ENCODE data around the gene MYL9.
A peak's percentile ranks its signal among the peaks of the same experiment; 100 is the strongest.
"Not testable (repeated sequence)": the region's sequence is repeated elsewhere in the genome, so short reads cannot be mapped to it uniquely, and the experiment has no call there.

MYL9 gene

DNA sequence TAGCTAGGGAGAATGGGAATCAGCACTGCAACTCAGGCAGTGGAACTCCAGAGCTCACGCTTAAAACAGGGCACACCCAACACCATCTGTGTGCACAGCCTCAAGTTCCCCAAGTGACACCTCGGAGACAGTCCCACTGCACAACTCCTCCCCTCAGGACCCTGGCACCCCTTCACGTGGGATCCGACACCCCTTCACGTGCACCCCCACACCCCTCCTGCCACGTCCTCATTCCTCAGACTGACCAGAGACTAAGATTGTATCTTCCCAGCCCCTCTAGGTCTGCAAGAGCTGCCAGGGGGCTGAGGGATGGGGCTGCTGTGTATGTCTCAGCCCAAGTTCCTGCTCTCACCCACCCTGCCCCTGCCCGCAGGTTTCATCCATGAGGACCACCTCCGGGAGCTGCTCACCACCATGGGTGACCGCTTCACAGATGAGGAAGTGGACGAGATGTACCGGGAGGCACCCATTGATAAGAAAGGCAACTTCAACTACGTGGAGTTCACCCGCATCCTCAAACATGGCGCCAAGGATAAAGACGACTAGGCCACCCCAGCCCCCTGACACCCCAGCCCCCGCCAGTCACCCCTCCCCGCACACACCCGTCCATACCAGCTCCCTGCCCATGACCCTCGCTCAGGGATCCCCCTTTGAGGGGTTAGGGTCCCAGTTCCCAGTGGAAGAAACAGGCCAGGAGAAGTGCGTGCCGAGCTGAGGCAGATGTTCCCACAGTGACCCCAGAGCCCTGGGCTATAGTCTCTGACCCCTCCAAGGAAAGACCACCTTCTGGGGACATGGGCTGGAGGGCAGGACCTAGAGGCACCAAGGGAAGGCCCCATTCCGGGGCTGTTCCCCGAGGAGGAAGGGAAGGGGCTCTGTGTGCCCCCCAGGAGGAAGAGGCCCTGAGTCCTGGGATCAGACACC, 7.6 kb downstream of the MYL9 start:
- DNase-seq (ENCODE audit: low read depth, low spot score) = no peak

DNA sequence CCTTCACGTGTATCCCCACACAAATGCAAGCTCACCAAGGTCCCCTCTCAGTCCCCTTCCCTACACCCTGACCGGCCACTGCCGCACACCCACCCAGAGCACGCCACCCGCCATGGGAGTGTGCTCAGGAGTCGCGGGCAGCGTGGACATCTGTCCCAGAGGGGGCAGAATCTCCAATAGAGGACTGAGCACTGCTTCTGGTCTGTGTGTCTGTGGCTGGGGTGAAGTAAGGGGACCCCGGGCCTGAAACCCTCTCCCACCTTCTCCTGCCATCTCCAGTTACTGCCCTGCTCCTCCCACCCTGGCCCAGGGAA, 8.3 kb downstream of the MYL9 start:
- DNase-seq (ENCODE audit: low read depth, low spot score) = no peak

DNA sequence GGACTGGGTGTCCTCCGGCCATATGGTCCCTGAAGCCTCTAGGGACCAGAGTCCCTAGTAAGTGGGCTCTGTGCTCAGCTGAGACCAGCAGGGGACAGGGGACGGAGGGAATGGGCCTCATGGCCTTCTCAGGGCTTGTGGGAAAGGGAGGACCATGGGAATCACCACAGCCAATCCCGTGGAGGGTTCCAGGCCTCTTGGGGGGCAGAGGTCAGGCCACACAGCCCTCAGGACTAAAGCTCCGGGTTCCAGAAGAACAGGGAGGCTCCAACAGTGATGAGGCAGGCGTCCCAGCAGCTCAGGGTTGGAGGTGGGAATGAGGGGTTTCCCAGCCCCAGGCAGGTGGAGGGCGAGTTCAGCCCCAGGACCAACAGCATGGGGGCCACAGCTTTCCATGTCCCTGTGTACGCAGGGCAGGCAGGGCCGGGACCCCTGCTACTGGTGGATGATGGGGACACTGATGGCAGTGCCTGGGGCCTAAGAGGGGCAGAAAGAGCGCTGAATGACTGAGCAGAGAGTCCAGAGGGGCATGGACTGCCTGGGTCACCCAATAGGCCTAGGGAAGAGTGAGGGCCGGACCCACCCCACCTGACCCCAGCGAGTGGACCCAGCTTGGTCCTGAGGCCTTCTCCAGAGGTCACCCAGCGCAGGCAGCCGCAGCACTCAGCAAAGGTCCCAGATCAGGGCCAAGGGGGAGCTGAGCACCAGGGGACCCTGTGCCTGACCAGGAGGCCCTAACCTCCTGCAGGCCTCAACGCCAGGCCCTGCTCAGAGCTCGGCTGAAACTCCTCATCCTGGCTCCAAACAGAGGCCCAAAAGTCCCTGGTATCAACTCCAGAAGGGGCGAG, 8.8 kb downstream of the MYL9 start:
- DNase-seq (ENCODE audit: low read depth, low spot score) = no peak

DNA sequence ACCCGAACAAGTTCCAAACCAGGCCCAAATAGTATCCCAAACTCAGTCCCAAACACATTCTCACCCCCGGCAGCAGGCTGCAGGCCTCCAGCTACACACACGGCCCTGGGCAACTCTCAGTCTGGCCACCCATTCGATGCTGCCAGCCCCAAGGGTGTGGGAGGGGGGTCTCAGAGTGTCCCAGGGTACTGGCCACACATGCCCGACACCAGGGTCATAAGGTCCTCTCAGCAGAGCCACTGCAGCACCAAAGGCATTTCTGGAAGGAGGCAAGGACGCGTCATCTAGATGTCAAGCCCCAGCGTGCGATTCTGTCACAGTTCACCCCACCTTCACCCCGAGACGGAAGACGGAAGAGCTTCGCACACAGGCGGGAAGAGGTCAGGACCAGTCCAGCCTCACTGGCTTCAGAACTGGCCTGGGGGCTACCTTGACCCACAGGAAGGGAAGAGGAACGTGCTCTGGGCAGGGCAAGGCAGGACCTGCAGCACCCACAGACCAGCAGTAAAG, 9.5 kb downstream of the MYL9 start:
- peak; percentile 44 for DNase-seq (ENCODE audit: low read depth, low spot score)

DNA sequence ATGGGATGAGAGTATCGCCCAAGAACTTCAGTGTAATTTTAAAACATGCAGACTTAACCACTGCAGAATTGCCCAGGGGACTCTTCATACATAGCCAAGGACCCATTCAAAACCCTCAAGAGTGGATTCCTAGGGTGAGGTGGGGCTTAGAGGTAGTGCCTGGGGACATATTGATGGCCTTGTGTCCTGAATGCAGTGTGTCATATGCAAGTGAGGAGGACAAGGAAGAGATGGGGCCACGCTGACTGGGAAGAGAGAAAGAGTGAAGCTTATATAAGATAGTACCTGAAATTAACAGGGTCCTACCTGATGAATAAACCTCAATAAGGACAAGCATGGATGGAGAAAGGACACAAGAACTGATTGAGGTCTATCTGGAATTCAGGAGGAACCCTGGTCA, 13.9 kb downstream of the MYL9 start:
- no peak for DNase-seq (ENCODE audit: low read depth, low spot score)

DNA sequence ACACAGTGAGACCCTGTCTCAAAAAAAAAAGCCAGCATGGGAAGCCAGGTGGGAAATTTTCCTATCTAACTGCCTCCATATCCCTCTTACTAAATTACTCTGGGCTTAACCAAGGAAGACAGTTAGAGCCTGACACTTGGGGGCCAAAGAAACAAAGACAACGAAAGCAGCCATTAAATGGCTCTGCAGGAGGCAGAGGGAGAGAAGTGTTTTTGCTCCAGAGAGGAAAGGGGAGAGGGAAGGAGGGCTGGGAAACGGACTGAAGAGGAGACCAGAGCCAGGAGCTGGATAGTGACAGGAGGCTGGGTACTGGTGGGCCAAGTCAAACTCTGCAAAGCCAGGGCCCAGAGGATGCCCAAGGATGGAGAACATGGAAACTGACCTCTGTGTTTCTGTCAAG, 21.4 kb downstream of the MYL9 start:
- DNase-seq (ENCODE audit: low read depth, low spot score) = no peak

DNA sequence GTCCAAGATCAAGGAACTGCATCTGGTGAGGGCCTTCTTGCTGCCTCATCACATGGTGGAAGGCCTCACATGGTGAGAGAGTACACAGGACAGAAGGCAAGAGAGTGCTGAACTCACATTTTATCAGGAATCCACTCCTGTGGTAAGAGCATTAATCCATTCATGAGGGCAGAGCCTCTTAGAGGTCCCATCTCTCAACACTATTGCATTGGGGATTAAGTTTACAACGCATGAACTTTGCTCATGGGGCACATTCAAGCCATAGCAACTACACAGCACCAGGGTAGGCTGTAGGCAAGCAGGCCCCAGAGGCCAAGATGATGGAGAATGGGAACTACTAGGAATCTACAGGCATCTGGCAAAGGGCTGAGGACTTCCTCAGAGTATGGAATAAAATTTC, 22.1 kb downstream of the MYL9 start:
- no peak for DNase-seq (ENCODE audit: low read depth, low spot score)

DNA sequence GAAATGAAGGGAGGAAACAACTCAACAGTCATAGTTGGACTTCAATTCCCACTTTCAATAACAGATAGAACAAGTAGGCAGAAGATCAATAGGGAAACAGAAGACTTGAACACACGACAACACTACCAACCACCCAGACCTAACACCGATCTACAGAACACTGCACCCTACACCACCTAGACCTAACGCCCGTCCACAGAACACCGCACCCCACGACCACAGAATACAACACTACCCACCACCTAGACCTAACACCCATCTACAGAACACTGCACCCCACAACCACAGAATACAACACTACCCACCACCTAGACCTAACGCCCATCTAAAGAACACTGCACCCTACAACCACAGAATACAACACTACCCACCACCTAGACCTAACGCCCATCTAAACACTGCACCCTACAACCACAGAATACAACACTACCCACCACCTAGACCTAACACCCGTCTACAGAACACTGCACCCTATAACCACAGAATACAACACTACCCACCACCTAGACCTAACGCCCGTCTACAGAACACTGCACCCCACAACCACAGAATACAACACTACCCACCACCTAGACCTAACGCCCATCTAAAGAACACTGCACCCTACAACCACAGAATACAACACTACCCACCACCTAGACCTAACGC, 22.9 kb downstream of the MYL9 start:
- not testable (repeated sequence) for DNase-seq (ENCODE audit: low read depth, low spot score)

DNA sequence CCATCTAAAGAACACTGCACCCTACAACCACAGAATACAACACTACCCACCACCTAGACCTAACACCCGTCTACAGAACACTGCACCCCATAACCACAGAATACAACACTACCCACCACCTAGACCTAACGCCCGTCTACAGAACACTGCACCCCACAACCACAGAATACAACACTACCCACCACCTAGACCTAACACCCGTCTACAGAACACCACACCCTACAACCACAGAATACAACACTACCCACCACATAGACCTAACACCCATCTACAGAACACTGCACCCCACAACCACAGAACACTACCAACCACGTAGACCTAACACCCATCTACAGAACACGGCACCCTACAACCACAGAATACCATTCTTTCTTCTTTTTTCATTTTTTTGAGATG, 23.4 kb downstream of the MYL9 start:
- not testable (repeated sequence) for DNase-seq (ENCODE audit: low read depth, low spot score)

DNA sequence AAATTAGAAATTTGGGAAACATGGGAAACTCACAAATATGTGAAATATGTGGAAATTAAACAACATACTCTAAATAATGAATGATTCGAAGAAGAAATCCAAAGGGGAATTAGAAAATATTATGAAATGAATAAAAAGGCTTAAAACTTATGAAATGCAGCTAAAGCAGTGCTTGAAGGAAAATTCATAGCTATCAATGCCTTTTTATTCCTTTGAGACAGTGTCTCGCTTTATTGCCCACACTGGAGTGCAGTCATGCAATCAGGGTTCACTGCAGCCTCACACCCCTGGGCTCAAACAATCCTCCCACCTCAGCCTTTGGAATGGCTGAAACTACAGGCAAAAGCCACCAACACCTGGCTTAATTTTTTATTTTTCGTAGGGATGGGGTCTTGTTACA, 24.2 kb downstream of the MYL9 start:
- DNase-seq (ENCODE audit: low read depth, low spot score) = no peak

DNA sequence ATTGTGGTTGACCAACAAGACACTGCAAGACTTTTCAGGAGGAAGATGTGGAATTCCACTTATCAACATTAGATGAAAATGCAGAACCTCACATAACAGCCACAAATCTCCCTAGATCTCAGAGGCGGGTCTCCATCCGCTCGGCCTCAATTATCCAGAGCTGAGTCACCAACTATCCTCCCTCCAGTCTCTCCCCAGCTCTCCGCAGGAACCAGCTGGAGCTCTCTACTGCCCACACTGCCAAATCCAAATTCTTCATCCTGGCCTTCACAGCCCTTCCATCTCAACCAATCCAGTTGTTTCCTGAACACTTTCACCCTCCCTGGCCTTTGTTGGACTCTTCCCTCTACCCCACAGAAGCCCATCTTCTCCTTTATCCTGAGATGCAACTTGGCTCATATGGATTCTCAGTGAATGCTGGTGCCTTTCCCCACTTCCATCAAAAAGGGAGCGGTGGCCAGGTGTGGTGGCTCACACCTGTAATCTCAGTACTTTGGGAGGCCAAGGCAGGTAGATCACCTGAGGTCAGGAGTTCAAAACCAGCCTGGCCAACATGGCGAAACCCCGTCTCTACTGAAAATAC, 28.6 kb downstream of the MYL9 start:
- peak; percentile 69 for DNase-seq (ENCODE audit: low read depth, low spot score)

DNA sequence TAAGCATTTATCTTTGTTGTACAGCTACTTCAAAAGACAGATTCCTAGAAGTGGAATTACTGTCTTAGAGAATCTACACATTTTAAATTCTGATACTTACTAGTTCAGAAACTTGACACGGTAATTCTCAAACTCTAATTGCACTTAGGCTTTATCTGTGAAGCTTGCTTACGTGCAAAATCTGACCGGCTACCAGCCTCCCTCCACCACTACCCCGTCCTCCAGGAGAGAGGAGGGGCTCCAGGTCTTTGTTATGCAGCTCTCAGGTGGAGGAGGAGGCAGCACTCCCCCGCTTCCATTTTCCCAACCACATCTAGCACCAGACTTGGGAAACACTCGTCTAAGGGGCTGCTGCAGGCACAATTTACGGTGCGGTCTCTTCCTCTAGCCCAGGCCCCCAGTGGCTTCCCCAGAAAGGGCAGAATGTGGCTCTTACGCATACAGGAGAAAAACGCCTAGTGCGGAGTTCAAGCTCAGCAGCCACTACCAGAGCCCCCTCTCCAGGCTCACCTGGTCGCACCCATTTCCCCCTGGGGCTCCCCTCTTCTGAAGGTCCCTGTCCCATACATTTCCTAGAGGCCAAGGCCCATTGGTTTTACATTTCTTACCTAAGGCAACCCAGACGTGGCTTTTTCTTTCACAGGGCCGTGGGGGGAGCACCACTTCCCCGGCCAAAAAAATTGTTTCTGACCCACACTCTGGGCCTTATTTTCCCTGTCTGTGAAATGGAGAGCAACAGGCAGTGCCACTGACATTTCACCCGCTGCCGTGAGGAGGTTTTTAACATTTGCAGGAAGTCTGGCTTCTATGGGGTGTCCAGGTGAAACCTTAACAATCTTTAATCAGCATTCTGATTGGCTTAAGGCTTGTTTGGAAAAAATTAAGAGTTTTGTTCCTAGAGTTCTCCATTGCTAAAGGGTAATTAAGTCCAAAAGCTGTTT, 30.5 kb downstream of the MYL9 start:
- DNase-seq (ENCODE audit: low read depth, low spot score) = no peak

DNA sequence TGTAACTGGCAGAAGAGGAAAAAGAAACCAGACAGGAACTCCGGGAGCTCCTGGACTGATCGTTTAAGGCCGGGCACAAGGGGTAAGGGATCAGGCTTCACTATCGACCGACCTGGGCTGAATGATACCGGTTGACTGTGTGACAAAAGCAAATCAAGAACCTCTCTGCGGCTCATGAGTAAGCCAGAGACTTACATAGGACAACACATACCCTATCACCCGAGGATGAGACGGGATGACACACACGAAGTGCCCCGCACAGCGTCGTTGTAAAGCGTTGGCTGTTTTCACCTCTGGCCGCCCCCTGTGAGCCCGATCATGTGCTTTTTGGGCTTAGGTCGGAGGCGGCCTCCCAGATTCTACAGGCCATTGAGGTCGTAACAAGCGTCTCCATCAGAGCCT, 31.4 kb downstream of the MYL9 start:
- peak; percentile 35 for DNase-seq (ENCODE audit: low read depth, low spot score)

DNA sequence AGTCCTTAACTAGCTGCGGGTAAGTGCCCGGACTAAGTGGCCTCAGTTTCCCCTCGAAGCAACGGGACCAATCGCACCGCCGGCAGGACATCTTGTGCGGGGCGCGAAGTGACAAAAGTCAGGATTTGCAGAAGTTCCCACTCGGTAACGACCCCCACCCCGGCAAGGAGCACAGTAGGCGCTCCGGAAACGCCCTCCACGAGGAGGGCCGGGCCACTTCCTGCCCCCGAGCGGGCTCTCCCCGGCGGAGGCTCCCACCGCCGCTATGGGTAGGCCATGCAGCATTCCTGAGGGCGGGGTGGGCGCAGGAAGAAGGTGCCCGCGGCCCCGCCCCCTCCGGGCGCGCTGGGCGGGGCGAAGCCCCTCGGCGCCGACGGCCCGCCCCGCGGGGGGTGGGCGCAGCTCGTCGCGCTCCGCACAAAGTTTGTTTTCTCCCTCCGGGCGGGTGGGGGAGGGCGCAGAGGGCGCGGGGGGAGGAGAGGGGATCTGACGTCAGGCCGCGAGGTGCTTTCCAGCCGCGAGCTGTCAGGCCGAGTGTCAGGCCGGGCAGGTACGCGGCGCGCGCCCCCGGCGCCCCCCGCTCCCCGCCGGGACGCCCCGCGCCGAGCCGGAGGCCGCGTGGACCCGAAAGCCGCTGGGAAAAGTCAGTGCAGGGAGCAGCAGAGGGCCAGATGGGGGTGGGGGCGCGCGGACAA, 31.9 kb downstream of the MYL9 start, which contains the start of gene TGIF2:
Gene TGIF2, plus strand, starts transcription at position 495 of the 695 bp plus-strand sequence. CDS start 5,178 bp downstream, outside the sequence.
- peak; percentile 97 for DNase-seq (ENCODE audit: low read depth, low spot score)

DNA sequence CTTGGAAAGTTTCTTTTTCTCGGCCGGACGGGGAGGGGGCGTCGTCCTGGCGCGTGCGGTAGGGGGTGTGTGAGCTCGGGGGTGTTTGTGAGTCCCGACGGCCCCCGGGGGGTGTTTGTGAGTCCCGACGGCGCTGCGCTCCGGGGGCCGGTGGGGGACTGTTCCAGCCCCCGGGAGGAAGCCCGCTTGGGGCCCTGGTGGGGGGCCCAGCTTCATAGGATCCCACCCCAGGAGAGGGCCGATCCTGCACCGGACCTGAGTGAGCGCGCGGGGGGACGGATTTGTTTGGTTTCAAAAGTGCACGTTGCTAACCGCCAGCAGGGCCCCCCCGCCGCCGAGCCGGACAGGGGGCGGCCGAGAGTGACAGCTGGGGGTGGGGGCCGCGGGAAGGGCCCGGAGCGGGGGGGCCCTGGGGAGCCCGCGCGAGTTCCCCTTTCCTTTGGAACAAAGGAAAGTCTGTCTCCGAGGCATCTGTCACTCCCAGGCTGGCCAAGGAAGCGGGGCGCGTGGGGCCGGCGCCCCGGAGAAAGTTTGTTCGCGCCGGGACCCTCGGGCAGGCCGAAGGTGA, 32.6 kb downstream of the MYL9 start:
- no peak for DNase-seq (ENCODE audit: low read depth, low spot score)

DNA sequence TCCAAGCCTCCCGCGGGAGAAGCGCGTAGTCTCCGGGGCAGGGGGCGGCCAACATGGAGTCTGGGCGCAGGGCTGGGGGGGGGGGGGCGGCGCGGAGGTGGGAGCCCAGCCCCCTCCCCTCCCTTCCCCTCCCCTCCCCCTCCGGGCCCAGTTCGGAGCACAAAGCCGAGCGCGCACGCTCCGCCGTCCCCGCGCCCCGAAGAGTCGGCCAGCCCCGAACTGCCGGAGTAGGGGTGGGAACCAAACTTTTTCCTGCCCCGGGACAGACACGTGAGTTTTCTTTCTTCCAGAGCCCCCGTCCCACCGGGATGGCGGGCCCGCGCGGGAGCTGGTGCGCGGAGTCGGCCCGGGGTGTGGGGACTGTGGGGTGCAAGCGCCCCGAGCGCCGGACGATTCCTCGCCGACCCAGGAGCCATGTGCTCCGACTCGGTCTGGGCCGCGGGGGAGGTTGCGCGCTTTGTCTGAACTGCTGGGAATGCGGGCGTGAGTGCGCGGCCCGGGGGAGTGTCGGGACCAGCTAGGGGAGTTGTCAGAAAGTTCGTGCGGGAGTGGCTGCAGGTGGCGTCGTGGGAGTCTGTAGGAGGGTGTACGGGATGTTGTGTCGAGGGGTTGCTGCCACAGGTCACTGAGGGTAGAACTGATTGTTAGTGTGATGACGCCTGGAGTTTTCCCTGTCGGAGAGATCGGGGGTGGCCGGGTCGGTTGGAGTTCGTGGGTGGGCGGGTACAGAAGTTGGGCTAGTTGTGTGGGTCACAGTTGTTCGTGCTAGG, 33.2 kb downstream of the MYL9 start:
- DNase-seq (ENCODE audit: low read depth, low spot score) = peak; percentile 76

DNA sequence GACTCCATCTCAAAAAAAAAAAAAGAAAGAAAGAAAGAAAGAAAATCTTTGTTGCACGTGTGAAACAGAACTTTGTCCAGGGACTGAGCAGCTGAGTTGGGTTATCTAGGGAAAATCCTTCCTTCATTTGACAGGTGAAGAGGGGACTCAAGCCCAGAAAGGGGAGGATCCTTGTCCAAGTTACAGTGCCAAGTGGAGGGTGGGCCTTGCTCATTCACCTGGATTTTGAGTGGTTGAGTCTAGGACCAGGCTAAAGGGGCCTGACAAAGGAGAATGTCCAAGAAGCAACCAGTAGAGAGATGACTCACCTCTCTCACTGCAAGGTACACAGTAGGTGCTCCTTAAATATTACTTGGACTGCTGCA, 34.7 kb downstream of the MYL9 start:
- no peak for DNase-seq (ENCODE audit: low read depth, low spot score)

DNA sequence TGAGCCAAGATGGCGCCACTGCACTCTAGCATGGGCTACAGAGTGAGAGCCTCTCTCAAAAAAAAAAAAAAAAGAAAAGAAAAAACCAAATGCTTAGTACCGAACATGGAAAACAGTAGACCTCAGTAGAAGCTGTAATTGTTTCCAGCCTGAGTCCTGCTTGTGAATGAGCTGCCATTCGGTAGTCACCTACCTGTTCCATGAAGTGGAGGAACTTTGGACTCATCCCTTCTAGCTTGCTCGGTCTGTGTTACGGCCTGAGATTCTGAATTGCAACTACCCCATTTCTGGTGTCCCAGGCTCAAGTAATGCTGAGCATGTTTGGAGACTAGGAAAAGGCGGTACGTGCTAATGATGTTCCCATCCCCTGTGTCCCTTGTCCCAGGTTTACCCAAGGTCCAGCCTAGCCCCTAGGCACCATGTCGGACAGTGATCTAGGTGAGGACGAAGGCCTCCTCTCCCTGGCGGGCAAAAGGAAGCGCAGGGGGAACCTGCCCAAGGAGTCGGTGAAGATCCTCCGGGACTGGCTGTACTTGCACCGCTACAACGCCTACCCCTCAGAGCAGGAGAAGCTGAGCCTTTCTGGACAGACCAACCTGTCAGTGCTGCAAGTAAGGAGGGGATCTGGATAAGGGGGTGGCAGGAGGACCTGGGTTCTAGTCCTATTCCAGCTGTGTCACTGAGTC, 37.2 kb downstream of the MYL9 start:
- DNase-seq (ENCODE audit: low read depth, low spot score) = no peak
